ENCODE data around the gene RBMS3.
A peak's percentile ranks its signal among the peaks of the same experiment; 100 is the strongest.
"Not testable (repeated sequence)": the region's sequence is repeated elsewhere in the genome, so short reads cannot be mapped to it uniquely, and the experiment has no call there.

RBMS3 gene

GRCh38 chr3:29808324-29808723 lies 527.5 kb downstream of the RBMS3 start:
- DNase-seq: not testable (repeated sequence)

- DNase-seq: no peak
Observed at GRCh38 chr3:29822071-29822470, 541.2 kb downstream of the RBMS3 start.

- no peak for DNase-seq
Observed at GRCh38 chr3:29823233-29823632, 542.4 kb downstream of the RBMS3 start.

- DNase-seq: no peak
Observed at GRCh38 chr3:29826712-29827111, 545.8 kb downstream of the RBMS3 start.

- no peak for DNase-seq
Observed at GRCh38 chr3:29827756-29828155, 546.9 kb downstream of the RBMS3 start.

GRCh38 chr3:29829340-29829739 lies 548.5 kb downstream of the RBMS3 start:
- DNase-seq: no peak

- no peak for DNase-seq
Observed at GRCh38 chr3:29850641-29851040, 569.8 kb downstream of the RBMS3 start.

- DNase-seq: no peak
Observed at GRCh38 chr3:29852767-29853166, 571.9 kb downstream of the RBMS3 start.

GRCh38 chr3:29853841-29854397 lies 573.0 kb downstream of the RBMS3 start:
- no peak for DNase-seq

GRCh38 chr3:29854821-29855220 lies 574.0 kb downstream of the RBMS3 start:
- no peak for DNase-seq

GRCh38 chr3:29859726-29860270 lies 578.9 kb downstream of the RBMS3 start:
- DNase-seq: no peak

- no peak for DNase-seq
Observed at GRCh38 chr3:29864809-29865208, 583.9 kb downstream of the RBMS3 start.

- no peak for DNase-seq
Observed at GRCh38 chr3:29868543-29869101, 587.8 kb downstream of the RBMS3 start.

- no peak for DNase-seq
Observed at GRCh38 chr3:29870136-29870535, 589.3 kb downstream of the RBMS3 start.

GRCh38 chr3:29871087-29871486 lies 590.2 kb downstream of the RBMS3 start:
- no peak for DNase-seq

- no peak for DNase-seq
Observed at GRCh38 chr3:29880809-29881208, 599.9 kb downstream of the RBMS3 start.

- DNase-seq: no peak
Observed at GRCh38 chr3:29887451-29887850, 606.6 kb downstream of the RBMS3 start.

GRCh38 chr3:29889215-29889614 lies 608.3 kb downstream of the RBMS3 start:
- DNase-seq: no peak

- no peak for DNase-seq
Observed at GRCh38 chr3:29890801-29891200, 609.9 kb downstream of the RBMS3 start.

- no peak for DNase-seq
Observed at GRCh38 chr3:29892976-29893554, 612.2 kb downstream of the RBMS3 start.

- DNase-seq: no peak
Observed at GRCh38 chr3:29896856-29897255, 616.0 kb downstream of the RBMS3 start.

- DNase-seq: peak; percentile 17
Observed at GRCh38 chr3:29898171-29898965, 617.5 kb downstream of the RBMS3 start.

- DNase-seq: no peak
Observed at GRCh38 chr3:29899021-29899420, 618.1 kb downstream of the RBMS3 start.

All from right kidney (tissue), 1 donor.